ENCODE results near the gene SYNDIG1. TPM values are rescaled to one million over a fixed set of nuclear protein-coding genes. Genes with fewer than 3 reads are reported as not detected.

Gene SYNDIG1
- total RNA-seq, 1 experiment from 2014 or later: 5.4 TPM

GRCh38 chr20:24488064-24488799, 18.8 kb downstream of the SYNDIG1 start:
- Histone ChIP-seq H2BK20ac (ENCODE audit: low read depth, low read length, poor library complexity, severe bottlenecking) (no peak overlapping the region), H3K18ac (ENCODE audit: insufficient read length, low read depth, low read length) (no peak overlapping the region), H4K20me1 (ENCODE audit: control insufficient read depth, insufficient read depth, insufficient read length) (no peaks in the 10 kb centered on the region), H3T11ph (ENCODE audit: low read length) (no peak overlapping the region), H2AFZ (ENCODE audit: low read length) (no peak overlapping the region), H4K8ac (replicated peaks; ENCODE audit: insufficient read length, low read depth, low read length) (no peak overlapping the region), H2BK120ac (ENCODE audit: low read depth, low read length, poor library complexity, severe bottlenecking) (no peak overlapping the region), H2BK15ac (ENCODE audit: low read depth, low read length) (no peak overlapping the region), H3K4me2 (ENCODE audit: insufficient read depth, insufficient read length, low read length) (no peak overlapping the region), H3K9ac (ENCODE audit: extremely low read depth, insufficient read length, low read length) (no peak overlapping the region), H3K23ac (ENCODE audit: insufficient read length, low read depth, low read length) (no peak overlapping the region), H3K4ac (ENCODE audit: low read depth, low read length) (no peak overlapping the region), H3K27me3 (ENCODE audit: insufficient read depth, low read length) (no peaks in the 10 kb centered on the region), H4K5ac (ENCODE audit: insufficient read length, low read depth, low read length) (no peak overlapping the region), H4K91ac (ENCODE audit: insufficient read length, low read depth, low read length) (no peak overlapping the region), H2BK12ac (ENCODE audit: insufficient read length, low read depth, low read length) (no peak overlapping the region), H2AK5ac (ENCODE audit: insufficient read length, low read length) (no peak overlapping the region), H3K27ac (ENCODE audit: insufficient read length, low read depth, low read length) (no peak overlapping the region), H3K79me1 (ENCODE audit: insufficient read depth, low read depth, low read length, poor library complexity, severe bottlenecking) (no peaks in the 10 kb centered on the region), H3K79me2 (ENCODE audit: insufficient read depth, low read length) (no peaks in the 10 kb centered on the region), H3K14ac (ENCODE audit: insufficient read depth, low read length) (no peak overlapping the region), H3K56ac (ENCODE audit: insufficient read length, low read depth, low read length) (no peak overlapping the region), H2BK5ac (ENCODE audit: insufficient read length, low read length) (no peak overlapping the region), H3K9me3 (ENCODE audit: control insufficient read depth, low read depth, low read length) (no peaks in the 10 kb centered on the region), H3K23me2 (ENCODE audit: insufficient read length, low read depth, low read length, poor library complexity, severe bottlenecking) (no peaks in the 10 kb centered on the region), H3K4me1 (ENCODE audit: insufficient read depth, low read length) (peaks cover 13% of the 10 kb centered on the region)
- H3K4me1 Mint-ChIP-seq: peaks cover 32 to 59% of the 10 kb centered on the region in 2 experiments
- H3K36me3 Mint-ChIP-seq (ENCODE audit: insufficient read depth in 1 of 3, low read depth in 3 of 3): peaks cover 1 to 20% (median 20%) of the 10 kb centered on the region in 3 experiments
- no peak overlapping the region for H3K4me3 Mint-ChIP-seq
- H3K27me3 Mint-ChIP-seq (ENCODE audit: low read depth): peaks cover 1% of the 10 kb centered on the region; the same call in 1 of the 2 replicates
- H3K9me3 Mint-ChIP-seq: no peaks in the 10 kb centered on the region; a peak in 1 of 5 replicates
- no peak overlapping the region for H3K27ac Mint-ChIP-seq
- WGBS (ENCODE audit: extremely low coverage, insufficient read length, low lambda C conversion rate): no CpG with 5 or more reads among the region's 11 CpGs
- peak; percentile 10 for DNase-seq
- TF ChIP-seq CTCF (conservative IDR thresholded peaks at IDR 0.05): no peak
